ENCODE data around the gene POLR3GL. TPM values are rescaled to one million over a fixed set of nuclear protein-coding genes. Genes with fewer than 3 reads are reported as not detected.

POLR3GL gene
- 5.4 and 7.0 TPM in 2 replicates for polyA plus RNA-seq (2013)

DNA sequence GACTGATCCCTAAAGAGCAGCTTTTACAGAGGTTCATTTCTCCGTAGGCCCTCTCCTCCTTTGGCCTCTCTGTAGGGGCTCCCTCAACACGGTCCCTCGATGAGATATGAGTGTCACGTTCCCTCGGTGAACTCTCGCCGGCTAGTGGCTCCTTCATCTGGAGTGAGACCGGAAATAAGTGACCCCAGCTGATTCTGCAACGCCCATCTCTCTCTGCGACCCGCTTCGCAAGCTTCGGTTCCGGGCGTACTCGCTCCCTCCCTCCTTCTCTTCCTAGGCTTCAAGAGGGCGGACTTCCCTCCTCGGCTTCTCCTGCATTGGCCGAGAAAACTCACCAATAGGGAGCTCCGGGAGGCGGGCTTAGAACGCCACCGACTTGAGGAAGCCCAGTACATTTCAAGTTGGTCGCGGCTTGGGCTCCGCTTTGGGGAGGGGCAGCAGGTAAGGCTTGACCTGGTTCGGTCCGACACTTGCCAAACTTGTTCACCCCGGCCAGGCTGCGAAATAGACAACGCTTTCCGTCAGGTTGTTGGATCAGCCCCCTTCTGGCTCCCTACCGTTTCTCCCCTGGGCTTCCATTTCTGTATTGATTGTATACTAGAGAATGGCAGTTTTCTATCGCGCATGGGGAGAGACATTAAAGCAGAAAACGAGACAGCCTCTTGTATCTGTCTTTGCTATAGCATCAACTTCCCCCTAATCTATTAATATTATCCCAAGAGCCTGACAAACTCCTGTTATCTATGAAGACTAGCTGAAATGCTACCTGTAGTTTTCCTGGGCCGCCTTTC is at the start of gene POLR3GL, which contains the start of gene ANKRD34A:
Gene POLR3GL (plus strand): TSS at position 363 of the 791 bp plus-strand sequence. CDS start 10,176 bp downstream, outside the sequence.
Gene ANKRD34A (minus strand): TSS at position 248 of the 791 bp plus-strand sequence. CDS start 2,816 bp downstream, outside the sequence.
- Histone ChIP-seq H3K9me3 (ENCODE audit: insufficient read depth, low read depth, low read length) (peaks cover 2% of the 10 kb centered on the region), H3K23ac (ENCODE audit: low read length) (no peak within 1 kb of the TSS), H3K36me3 (ENCODE audit: control insufficient read depth in 1 of 2, insufficient read depth in 2 of 2, low read length in 2 of 2) (no peaks in the 10 kb centered on the region), H3K79me2 (ENCODE audit: control insufficient read depth, insufficient read depth, low read length, poor library complexity) (no peaks in the 10 kb centered on the region), H3K18ac (ENCODE audit: low read length) (peak within 1 kb of the TSS; percentile 27), H3K14ac (ENCODE audit: low read length) (peak within 1 kb of the TSS; percentile 56), H3K27ac (ENCODE audit: low read depth, low read length) (no peak within 1 kb of the TSS), H2AFZ (ENCODE audit: insufficient read depth, low read length, poor library complexity) (peak within 1 kb of the TSS; percentile 91), H2AK5ac (ENCODE audit: low read length) (no peak within 1 kb of the TSS), H3K4me3 (ENCODE audit: low read depth, low read length) (peak within 1 kb of the TSS; percentile 74), H4K12ac (ENCODE audit: low read depth, low read length) (peak within 1 kb of the TSS; percentile 73), H4K91ac (ENCODE audit: low read depth, low read length) (peak within 1 kb of the TSS; percentile 39), H3K9ac (ENCODE audit: low read length) (peak within 1 kb of the TSS; percentile 11), H2BK12ac (ENCODE audit: low read length) (no peak within 1 kb of the TSS), H3K79me1 (ENCODE audit: low read length) (peaks cover 6% of the 10 kb centered on the region), H3K4me2 (ENCODE audit: low read length) (peak within 1 kb of the TSS; percentile 66), H3K4ac (ENCODE audit: low read depth, low read length) (peak within 1 kb of the TSS; percentile 47), H2BK5ac (ENCODE audit: low read depth, low read length, poor library complexity) (no peak within 1 kb of the TSS), H4K8ac (ENCODE audit: low read depth, low read length) (peak within 1 kb of the TSS; percentile 95), H3K4me1 (ENCODE audit: control insufficient read depth in 1 of 2, insufficient read depth in 2 of 2, low read length in 2 of 2) (peaks cover 14 to 24% of the 10 kb centered on the region in 2 experiments), H3K27me3 (ENCODE audit: insufficient read depth, low read length) (peaks cover 30% of the 10 kb centered on the region), H2BK120ac (ENCODE audit: insufficient read depth, low read length, poor library complexity) (peak within 1 kb of the TSS; percentile 63)
- DNase-seq, result peak; percentile 97 to 98
- no CpG with 5 or more reads among the region's 37 CpGs for WGBS (ENCODE audit: extremely low coverage, insufficient coverage, insufficient read length)

DNA sequence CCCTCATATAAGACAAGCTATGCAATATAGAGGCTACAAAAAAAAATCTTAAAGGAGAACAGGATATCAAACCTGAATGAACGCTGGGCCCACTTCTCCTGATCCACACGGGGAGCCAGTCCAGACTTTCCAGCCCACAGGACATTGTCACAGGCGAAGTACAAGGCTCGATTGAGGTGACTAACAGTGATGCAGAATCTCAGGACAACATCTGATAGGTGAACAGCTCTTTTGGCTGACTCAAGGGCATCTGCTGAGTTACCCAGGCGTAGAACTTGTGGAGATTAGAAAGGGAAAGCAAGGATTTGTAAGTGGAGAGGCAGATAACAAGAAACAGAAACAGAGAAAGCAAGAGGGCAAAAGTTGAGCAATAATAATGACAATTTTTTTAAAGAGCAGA is 47.7 kb upstream of the POLR3GL start:
- H3K4ac ChIP-seq (ENCODE audit: low read depth, low read length), result no peak overlapping the region
- no peak overlapping the region for H3K4me3 ChIP-seq (ENCODE audit: low read depth, low read length)
- no peak overlapping the region for H3K14ac ChIP-seq (ENCODE audit: low read length)
- H4K8ac ChIP-seq (ENCODE audit: low read depth, low read length), result no peak overlapping the region
- WGBS (ENCODE audit: extremely low coverage, insufficient coverage, insufficient read length), result no CpG with 5 or more reads among the region's 5 CpGs
- no peak overlapping the region for H2AFZ ChIP-seq (ENCODE audit: insufficient read depth, low read length, poor library complexity)
- H3K18ac ChIP-seq (ENCODE audit: low read length), result no peak overlapping the region
- no peak overlapping the region for H4K91ac ChIP-seq (ENCODE audit: low read depth, low read length)
- no peak overlapping the region for H2BK5ac ChIP-seq (ENCODE audit: low read depth, low read length, poor library complexity)
- peaks cover 7 to 16% of the 10 kb centered on the region in 2 experiments for H3K4me1 ChIP-seq (ENCODE audit: control insufficient read depth in 1 of 2, insufficient read depth in 2 of 2, low read length in 2 of 2)
- no peak overlapping the region for H3K27ac ChIP-seq (ENCODE audit: low read depth, low read length)
- no peak overlapping the region for H4K12ac ChIP-seq (ENCODE audit: low read depth, low read length)
- H3K79me1 ChIP-seq (ENCODE audit: low read length), result peaks cover 6% of the 10 kb centered on the region
- DNase-seq, result no peak
- H3K23ac ChIP-seq (ENCODE audit: low read length), result no peak overlapping the region
- no peaks in the 10 kb centered on the region for H3K27me3 ChIP-seq (ENCODE audit: insufficient read depth, low read length)
- H3K9me3 ChIP-seq (ENCODE audit: insufficient read depth, low read depth, low read length), result no peaks in the 10 kb centered on the region
- no peak overlapping the region for H2AK5ac ChIP-seq (ENCODE audit: low read length)
- H3K4me2 ChIP-seq (ENCODE audit: low read length), result no peak overlapping the region
- no peak overlapping the region for H2BK120ac ChIP-seq (ENCODE audit: insufficient read depth, low read length, poor library complexity)
- H3K79me2 ChIP-seq (ENCODE audit: control insufficient read depth, insufficient read depth, low read length, poor library complexity), result peaks cover 4% of the 10 kb centered on the region
- H3K9ac ChIP-seq (ENCODE audit: low read length), result no peak overlapping the region
- no peak overlapping the region for H2BK12ac ChIP-seq (ENCODE audit: low read length)
- peaks cover 5 to 8% of the 10 kb centered on the region in 2 experiments for H3K36me3 ChIP-seq (ENCODE audit: control insufficient read depth in 1 of 2, insufficient read depth in 2 of 2, low read length in 2 of 2)

GRCh38 chr1:145917595-145917994 is 46.9 kb upstream of the POLR3GL start:
- Histone ChIP-seq H2AFZ (ENCODE audit: insufficient read depth, low read length, poor library complexity) (no peak overlapping the region), H3K4me3 (ENCODE audit: low read depth, low read length) (no peak overlapping the region), H4K91ac (ENCODE audit: low read depth, low read length) (no peak overlapping the region), H3K4ac (ENCODE audit: low read depth, low read length) (no peak overlapping the region), H3K79me2 (ENCODE audit: control insufficient read depth, insufficient read depth, low read length, poor library complexity) (peaks cover 4% of the 10 kb centered on the region), H3K18ac (ENCODE audit: low read length) (no peak overlapping the region), H4K12ac (ENCODE audit: low read depth, low read length) (no peak overlapping the region), H2BK120ac (ENCODE audit: insufficient read depth, low read length, poor library complexity) (no peak overlapping the region), H2BK12ac (ENCODE audit: low read length) (no peak overlapping the region), H3K23ac (ENCODE audit: low read length) (no peak overlapping the region), H3K9me3 (ENCODE audit: insufficient read depth, low read depth, low read length) (no peaks in the 10 kb centered on the region), H3K9ac (ENCODE audit: low read length) (no peak overlapping the region), H3K36me3 (ENCODE audit: control insufficient read depth in 1 of 2, insufficient read depth in 2 of 2, low read length in 2 of 2) (peaks cover 0 to 2% of the 10 kb centered on the region in 2 experiments), H3K27ac (ENCODE audit: low read depth, low read length) (no peak overlapping the region), H4K8ac (ENCODE audit: low read depth, low read length) (no peak overlapping the region), H3K4me2 (ENCODE audit: low read length) (peak overlapping the region; percentile 82), H2BK5ac (ENCODE audit: low read depth, low read length, poor library complexity) (no peak overlapping the region), H3K27me3 (ENCODE audit: insufficient read depth, low read length) (no peaks in the 10 kb centered on the region), H2AK5ac (ENCODE audit: low read length) (no peak overlapping the region), H3K14ac (ENCODE audit: low read length) (no peak overlapping the region), H3K79me1 (ENCODE audit: low read length) (peaks cover 6% of the 10 kb centered on the region), H3K4me1 (ENCODE audit: control insufficient read depth in 1 of 2, insufficient read depth in 2 of 2, low read length in 2 of 2) (peaks cover 7 to 16% of the 10 kb centered on the region in 2 experiments)
- WGBS (ENCODE audit: extremely low coverage, insufficient coverage, insufficient read length), result no CpG with 5 or more reads among the region's 5 CpGs
- DNase-seq, result no peak

GRCh38 chr1:145918144-145918991 is 46.1 kb upstream of the POLR3GL start, which contains the start of gene PEX11B:
PEX11B (minus strand) TSS chr1:145918717; CDS start chr1:145918688, 29 bp downstream.
- Histone ChIP-seq H2AFZ (ENCODE audit: insufficient read depth, low read length, poor library complexity) (peak within 1 kb of the TSS; percentile 90), H2BK5ac (ENCODE audit: low read depth, low read length, poor library complexity) (no peak within 1 kb of the TSS), H4K12ac (ENCODE audit: low read depth, low read length) (peak within 1 kb of the TSS; percentile 59), H3K79me1 (ENCODE audit: low read length) (peaks cover 6% of the 10 kb centered on the region), H3K4me1 (ENCODE audit: control insufficient read depth in 1 of 2, insufficient read depth in 2 of 2, low read length in 2 of 2) (peaks cover 7 to 16% of the 10 kb centered on the region in 2 experiments), H3K4me3 (ENCODE audit: low read depth, low read length) (peak within 1 kb of the TSS; percentile 82), H3K18ac (ENCODE audit: low read length) (peak within 1 kb of the TSS; percentile 61), H3K9me3 (ENCODE audit: insufficient read depth, low read depth, low read length) (no peaks in the 10 kb centered on the region), H3K27ac (ENCODE audit: low read depth, low read length) (no peak within 1 kb of the TSS), H3K27me3 (ENCODE audit: insufficient read depth, low read length) (no peaks in the 10 kb centered on the region), H3K4me2 (ENCODE audit: low read length) (peak within 1 kb of the TSS; percentile 82), H4K91ac (ENCODE audit: low read depth, low read length) (peak within 1 kb of the TSS; percentile 37), H3K4ac (ENCODE audit: low read depth, low read length) (peak within 1 kb of the TSS; percentile 75), H3K14ac (ENCODE audit: low read length) (peak within 1 kb of the TSS; percentile 86), H2BK120ac (ENCODE audit: insufficient read depth, low read length, poor library complexity) (peak within 1 kb of the TSS; percentile 38), H3K23ac (ENCODE audit: low read length) (no peak within 1 kb of the TSS), H2BK12ac (ENCODE audit: low read length) (no peak within 1 kb of the TSS), H3K36me3 (ENCODE audit: control insufficient read depth in 1 of 2, insufficient read depth in 2 of 2, low read length in 2 of 2) (peaks cover 0 to 2% of the 10 kb centered on the region in 2 experiments), H3K9ac (ENCODE audit: low read length) (peak within 1 kb of the TSS; percentile 75), H4K8ac (ENCODE audit: low read depth, low read length) (peak within 1 kb of the TSS; percentile 88), H2AK5ac (ENCODE audit: low read length) (peak within 1 kb of the TSS; percentile 40), H3K79me2 (ENCODE audit: control insufficient read depth, insufficient read depth, low read length, poor library complexity) (peaks cover 4% of the 10 kb centered on the region)
- WGBS (ENCODE audit: extremely low coverage, insufficient coverage, insufficient read length), result no CpG with 5 or more reads among the region's 51 CpGs
- peak; percentile 82 to 88 for DNase-seq
